GM04504 (cell line): ENCODE measurements around the gene PEX10.

Source experiments
- DNase-seq: peaks from one replicate; pipeline ENCODE4 v3.0.0-alpha.2; 2012; ENCODE audit warnings: low read depth

The PEX10 gene

DNA sequence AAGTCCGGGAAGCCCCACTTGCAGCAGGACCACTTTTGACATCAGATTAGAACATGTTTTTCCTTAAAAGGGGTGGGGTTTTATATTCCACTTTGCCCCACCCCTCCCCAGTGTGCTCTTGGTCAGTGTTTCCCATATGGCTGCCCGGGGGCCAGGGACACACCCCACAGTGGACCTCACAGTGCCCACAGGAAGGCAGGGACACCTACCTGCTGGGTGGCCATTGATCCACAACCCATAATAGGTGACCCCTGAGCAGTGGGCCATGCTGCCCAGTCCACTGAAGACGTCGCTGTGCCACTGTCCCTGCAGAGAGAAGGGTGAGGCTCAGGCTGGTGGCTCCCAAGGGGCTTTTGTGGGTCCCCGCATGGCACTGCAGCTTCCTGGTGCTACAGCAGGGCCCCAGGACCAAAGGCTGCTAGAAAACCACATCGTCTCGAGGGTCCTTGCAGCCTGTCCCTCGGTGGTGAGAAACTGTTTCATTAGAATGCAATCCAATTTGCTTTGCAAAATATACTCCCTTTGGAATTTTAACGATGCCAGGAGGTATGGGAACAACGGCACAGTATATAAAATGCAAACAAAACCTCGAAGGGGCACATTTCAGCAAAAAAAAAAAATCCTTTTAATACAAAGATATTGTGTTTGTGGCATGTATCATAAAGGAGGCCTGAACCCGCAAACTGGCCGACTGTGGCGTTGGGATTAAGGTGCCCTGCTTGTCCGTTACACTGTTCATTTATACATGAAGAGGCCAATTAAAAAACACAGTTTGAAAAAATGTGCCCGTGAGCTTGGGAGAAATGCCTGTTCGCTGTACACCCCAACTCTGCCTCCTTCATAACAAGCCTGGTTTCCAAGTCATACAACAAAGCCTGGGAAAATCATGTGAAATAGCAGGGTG lies 37.9 kb downstream of the PEX10 start:
- DNase-seq, result no peak

DNA sequence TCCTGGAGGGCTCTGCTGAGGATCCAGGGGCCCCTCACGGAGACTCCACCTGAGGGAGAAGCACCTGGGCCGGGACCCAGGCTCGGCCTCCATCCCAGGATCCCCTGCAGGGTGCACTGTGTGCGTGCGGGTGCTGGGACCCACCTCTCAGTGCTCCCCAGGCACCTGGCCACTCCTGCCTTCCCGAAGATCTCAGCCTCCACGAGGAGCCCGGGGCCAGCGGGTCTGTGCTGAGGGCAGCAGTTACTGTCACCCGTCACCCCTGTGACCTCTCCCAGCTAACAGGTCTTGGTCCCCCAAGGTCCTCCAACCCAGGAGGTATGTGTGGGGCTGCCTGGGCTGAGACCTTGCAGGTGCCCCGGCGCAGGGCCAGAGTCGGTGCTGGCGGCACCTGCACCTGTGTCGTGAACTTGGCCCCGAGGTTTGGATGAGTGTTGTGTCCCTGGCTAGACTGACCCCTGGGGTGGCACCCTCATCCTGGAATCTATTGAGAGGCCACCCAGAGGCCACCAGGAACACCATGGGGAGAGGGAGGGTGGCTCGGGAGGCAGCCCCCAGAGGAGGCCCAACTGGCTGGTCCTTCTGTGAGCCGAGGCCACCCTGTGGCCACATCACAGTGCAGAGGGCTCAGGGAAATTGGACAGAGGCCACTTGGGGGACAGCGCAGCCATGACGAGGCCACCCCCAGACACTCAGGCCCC lies 38.7 kb downstream of the PEX10 start:
- no peak for DNase-seq

DNA sequence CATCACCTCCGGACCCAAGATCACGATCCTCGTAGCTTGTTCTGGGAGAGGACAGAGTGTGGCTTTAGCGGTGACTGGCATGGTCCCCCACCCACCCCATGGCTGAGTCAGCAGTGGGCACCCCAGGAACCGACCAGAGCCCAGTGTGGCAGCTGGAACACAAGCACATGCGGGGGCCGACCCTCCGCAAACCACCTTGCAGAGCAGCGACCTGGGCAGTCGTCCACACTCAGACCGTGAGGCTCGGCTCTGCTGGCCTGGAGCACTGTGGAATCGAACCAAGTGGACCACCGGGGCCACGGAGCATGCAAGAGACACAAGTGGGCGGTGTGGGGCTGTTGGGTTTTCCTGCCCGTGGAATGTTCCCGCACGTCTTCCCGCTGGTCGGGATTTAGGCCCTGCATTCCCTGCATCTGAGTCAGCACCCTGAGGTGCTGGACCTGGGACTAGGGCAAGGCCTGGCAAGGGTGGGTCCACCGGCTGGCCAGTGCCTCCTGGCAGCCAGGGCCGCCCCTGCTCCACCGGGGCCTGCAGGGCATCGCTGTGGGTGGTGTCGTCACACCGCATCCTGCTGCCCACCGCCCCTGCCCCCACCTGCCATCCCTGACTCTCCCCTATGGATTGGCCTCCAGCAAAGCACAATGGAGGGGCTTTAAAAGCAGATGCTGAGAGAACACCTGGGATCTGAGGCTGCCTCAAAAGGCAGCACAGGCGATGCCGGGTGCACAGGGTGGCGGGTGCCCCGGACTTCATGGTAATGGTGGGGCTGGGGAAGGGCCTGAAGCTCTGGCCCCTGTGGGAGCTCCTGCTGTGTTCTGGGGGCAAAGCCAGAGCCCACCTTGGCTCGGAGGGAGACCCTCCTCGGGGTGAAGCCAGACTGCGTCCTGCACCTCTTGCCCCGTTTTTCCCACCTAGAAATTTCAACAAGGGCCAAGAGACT lies 39.5 kb downstream of the PEX10 start:
- DNase-seq, result no peak

DNA sequence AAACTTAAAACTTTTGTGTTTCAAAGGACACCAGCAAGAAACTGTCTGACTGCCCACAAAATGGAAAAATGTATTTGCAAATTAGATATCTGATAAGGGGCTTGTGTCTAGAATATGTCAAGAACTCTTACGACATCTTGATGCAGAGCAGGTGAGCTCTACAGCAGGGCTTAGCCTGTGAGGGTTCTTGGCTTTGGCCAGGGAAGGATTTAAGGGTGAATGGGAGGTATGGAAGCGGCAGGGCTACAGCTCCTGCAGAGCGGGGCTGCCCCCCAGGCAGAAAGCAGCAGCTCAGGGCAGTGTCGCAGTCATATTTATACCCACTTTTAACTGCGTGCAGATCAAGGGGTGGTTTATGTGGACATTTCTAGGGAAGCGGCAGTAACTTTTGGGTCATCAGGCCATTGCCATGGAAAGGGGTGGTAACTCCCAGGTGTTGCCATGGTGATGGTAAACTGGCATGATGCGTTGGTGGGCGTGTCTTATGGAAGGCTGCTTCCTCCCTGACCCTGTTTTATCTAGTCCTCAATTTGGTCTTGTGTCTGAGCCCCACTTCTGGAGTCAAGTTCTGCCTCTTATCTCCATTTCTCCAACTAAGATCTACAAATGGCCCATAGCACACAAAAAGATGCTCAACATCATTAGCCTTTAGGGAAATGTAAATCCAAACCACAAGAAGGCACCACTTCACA lies 44.2 kb downstream of the PEX10 start:
- no peak for DNase-seq

DNA sequence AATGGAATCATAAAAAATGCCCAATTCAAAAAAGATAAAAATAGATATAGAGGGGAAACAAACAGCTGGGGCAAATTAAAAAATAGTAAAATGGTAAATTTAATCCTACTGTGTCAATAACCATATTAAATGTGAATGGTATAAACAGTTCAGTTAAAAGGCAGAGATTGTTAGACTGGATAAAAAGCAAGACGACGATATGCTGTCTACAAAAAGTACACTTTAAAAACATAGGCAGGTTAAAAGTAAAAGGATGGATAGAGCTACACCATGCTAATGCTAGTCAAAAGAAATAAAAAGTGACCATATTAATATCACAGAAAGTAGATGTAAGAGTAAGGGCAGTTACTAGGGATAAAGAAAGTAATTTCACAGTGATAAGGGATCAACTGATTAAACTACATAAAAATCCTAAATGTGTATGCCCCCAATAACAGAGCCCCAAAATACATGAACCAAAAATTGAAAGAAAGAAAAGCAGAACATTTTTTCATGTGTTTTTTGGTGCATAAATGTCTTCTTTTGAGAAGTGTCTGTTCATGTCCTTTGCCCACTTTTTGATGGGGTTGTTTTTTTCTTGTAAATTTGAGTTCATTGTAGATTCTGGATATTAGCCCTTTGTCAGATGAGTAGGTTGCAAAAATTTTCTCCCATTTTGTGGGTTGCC lies 48.4 kb downstream of the PEX10 start:
- no peak for DNase-seq

DNA sequence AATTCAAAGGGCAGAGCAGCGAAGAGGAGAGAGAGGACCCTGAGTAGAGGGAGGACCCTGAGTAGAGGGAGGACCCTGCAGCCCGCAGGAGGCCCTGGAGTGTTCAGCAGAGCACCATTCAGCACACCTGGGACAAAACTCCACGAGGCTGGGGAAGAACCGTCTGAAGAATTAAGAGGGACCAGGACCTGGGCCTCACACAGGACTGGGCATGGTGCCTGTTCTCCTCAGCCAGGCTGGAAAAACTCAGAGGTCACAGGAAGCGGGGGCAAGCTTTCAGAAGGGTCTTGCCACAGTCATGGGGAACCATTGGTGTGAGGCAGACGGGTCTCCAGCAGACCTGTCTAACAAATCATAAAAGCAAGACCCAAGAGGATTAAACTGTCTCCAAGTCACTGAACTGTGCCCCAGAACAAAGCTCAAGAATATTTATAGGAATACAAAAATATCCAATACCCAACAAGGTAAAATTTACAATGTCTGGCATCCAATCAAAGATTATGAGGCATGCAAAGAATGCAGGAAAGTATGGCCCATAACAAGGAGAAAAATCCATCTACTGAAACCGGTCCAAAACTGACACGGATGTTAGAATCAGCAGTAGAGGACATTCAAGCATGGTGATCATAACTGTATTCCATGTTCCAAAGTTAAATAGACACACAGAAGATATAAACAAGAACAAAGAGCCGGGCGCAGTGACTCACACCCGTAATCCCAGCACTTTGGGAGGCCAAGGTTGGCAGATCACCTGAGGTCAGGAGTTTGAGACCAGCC lies 51.6 kb downstream of the PEX10 start:
- no peak for DNase-seq

DNA sequence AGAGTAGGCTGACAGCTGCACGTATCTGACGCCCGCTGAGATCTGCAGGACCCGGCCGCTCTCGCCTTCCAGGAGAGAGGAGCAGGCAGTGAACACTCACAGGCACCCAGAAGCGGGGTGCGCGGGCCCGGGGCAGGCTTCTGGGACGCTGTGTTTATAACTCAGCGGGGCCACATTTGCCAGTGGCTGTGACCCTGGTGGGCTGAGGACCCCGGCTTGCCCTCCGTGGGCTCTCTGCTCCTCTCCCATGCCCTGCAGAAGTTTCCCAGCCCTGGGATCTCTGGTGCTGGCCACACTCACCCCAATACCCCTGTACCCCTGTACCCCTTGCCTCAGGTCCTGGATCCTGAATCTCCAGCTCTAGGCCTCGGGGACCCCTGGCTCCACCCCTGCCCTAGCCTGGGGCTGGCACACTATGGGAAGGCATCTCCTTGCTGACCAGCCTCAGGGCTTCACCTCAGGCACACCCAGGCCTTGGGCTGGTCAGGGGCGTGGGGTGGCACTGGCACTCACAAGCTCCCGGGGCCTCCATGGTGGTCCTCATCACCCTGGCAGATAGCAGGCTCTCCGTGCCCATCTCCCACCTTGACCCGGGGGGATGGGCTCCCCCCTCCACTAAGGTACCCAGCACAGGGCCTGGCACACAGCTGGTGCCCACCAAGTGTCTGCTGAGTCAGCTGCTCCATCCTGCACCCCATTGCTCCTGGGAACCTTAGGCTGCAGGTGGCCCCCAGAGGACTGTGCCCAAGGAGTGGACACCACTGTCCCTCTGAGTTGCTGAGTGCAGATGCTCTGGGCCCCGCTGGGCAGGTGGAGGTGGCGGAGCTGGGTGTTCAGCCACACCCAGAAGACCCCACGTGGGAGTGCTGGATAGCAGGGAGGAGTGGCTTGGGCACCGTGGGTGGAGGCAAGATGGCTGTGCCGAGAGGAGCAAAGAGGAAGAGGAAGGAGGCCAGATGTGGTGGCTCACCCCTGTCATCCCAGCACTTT lies 53.4 kb downstream of the PEX10 start:
- DNase-seq, result no peak

DNA sequence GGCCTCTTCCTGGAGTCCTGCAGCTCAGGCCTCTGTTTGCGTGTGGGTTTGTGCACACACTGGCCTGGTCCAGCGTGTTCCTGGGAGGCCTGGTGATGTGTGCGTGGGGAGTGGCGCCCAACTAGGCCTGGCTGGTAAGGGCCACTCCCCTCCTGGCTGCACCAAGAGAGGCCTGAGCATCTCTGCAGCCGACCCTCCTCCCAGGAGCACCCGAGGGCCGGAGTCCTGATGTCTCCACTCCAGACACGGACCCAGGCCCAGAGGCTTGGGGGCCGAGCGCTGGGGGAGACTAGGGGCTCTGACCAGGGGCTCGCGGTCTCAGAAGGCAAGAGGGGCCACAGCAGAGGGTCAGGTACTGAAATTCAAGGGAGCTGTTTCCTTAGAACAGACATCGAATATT lies 54.3 kb downstream of the PEX10 start:
- DNase-seq, result no peak

DNA sequence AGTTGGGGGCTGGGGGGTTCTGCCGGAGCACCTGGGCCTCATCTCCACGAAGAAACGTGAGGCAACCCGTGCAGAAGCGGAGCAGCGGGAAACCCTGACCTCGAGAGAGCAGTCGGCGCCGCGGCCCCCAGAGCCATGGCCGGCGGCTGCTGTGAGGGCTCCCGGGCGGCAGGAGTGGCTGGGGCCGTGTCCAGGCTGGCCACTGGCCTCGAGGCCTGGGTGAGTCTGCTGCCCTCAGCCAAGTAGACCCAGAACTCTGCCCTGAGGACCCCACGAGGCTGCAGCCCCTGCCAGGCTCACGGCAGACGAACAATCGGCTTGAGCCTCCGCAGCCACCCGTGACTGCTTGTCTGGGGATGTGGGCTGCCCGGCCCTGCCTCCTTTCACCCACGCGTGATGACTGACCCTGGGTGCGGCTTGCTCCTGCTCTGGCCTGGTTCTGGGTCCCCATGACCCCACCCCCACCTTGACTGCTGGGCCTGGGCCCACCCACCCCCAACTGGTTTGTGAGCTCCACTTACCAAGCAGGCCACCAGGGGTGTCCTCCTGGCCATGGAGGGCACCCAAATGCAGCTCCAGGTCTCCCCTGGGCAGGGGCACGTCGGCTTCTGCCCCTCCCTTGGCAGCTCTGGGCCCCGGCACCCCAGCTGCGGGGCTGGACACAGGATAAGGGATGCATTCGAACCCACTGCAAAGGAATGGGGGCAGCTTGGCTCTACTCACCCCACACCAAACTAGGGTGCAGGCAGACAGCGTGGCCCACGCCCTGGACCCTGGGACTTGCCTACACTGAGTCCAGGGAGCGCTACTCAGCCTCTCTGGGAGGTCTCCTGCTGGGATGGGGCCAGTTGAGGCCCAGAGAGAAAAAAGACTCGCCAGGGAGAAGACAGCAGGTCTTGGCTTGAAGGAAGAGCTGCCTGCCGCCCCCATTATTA lies 55.2 kb downstream of the PEX10 start:
- DNase-seq, result no peak

DNA sequence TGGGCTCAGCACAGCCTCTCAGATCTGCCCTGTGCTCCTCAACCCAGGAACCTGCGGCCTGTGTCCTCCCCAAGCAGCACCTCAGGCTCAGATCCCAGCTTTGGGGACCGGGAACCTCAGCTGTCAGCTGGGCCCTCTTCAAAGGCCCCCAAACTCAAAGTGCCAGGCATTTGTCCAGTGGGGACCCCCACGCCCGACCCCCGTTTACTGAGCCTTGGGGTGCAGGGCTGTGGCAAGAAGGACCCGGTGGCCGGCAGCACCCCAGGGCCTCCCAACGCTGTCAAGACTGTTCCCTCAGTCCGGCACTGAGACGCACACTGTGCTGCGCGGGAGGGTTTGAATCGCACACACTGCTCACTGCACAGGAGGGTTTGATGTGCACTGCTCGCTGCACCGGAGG lies 56.0 kb downstream of the PEX10 start:
- no peak for DNase-seq

DNA sequence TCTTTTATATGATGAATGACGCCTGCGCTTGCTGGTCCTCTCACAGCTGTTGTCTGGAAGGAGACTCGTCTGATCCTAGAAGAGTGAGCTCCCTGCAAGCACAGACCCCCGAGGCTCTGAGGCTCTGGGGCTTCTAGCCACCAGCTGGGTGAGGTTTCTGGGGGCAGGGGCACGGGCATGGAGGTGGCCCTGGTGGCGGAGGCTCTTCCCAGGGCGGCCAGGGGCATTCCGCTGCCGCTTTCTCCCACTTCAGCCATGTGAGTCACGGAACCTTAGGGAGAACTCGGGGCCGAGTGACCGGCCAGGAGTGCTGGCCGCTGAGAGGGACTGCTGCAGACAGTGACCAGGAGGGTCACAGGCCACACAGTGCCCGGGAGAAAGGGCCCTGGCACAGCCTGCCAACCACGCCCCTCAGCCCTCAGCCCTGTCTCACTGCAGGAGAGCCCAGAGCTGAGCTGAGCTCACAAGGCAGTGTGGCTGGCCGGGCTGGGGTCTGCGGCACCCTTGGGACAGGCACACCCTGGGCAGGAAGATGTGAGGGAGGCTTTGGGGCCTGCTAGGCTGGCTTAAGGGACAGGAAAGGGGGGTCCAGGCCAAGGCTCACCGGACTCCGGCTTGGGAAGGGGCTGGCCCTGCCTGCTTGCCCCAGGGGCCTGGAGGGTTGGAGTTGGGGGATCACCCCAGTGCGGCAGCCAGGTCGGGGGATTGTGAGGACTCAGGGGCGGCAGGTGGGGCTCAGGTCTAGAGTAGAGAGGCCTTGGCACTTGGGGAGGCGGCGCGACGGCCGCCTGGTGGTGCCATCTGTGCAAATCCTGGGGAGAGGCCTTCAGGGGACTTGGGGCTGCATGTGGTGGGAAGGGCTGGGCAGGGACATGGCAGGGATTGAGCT lies 56.7 kb downstream of the PEX10 start:
- DNase-seq, result no peak

DNA sequence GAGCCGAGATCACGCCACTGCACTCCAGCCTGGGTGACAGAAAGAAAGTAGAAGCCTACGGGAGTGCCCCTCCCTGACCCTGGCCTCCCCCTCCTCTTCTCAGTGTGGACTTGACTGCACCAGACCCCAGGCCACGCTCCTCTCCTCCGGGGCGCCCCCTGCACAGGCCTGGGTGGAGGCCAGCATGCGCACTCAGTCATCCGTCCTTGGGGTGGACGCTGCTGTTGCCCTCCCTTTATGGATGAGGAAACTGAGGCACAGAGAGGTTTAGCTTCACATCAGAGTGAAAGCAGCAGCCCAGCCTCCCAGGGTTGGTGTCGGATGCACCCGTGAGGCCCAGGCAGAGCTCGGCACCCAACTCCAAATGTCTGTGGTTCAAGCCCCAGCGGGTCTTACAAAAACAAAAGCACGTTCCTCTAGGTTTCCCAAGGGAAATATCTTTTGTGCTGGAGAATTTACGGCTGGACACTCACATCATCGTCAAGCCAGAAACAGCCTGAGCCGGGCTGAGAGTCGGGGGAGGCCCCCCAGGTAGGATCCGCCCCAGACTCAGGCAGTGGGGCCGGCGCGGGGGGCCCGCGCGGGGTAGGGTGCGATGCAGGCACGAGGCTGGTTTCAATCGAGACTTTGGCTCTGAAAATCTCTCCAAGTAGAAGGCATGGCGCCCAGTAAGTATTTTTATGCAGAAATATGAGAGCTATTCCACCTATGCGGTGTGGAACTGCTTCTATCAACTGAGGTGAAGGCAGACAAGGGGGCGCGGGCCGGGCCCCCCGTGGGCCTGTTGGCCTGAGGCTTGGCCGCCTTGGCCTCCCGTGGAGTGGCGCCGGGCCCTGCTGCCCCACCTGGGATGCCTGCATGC lies 57.6 kb downstream of the PEX10 start:
- DNase-seq, result no peak
